H9 (cell line): Measurements from ENCODE around the gene TET3. TPM values are rescaled to one million over a fixed set of nuclear protein-coding genes. Genes with fewer than 3 reads are reported as not detected.

ENCODE experiments used
- DNase-seq: peaks from one replicate; pipeline ENCODE4 v3.0.0-alpha.2; 2017
- H2AFZ ChIP-seq: one replicate; pipeline ENCODE4 v1.6.1; 2013; ENCODE audit warnings: mild to moderate bottlenecking, low read length, control low read depth, moderate library complexity
- H2AK5ac ChIP-seq: 2 replicates; pipeline ENCODE4 v1.6.1; 2013; ENCODE audit warnings: low read length, control low read depth, mixed read lengths; ENCODE audit not compliant: insufficient read length
- H2BK120ac ChIP-seq: one replicate; pipeline ENCODE4 v1.6.1; 2013; ENCODE audit warnings: low read depth, mild to moderate bottlenecking, low read length, control low read depth, inconsistent platforms; ENCODE audit not compliant: poor library complexity, severe bottlenecking
- H2BK12ac ChIP-seq: 2 replicates; pipeline ENCODE4 v1.6.1; 2013; ENCODE audit warnings: low read length, control low read depth, mixed read lengths, low read depth; ENCODE audit not compliant: insufficient read length
- H2BK15ac ChIP-seq: 2 replicates; pipeline ENCODE4 v1.6.1; 2013; ENCODE audit warnings: low read depth, low read length, control low read depth
- H2BK20ac ChIP-seq: one replicate; pipeline ENCODE4 v1.6.1; 2013; ENCODE audit warnings: low read depth, mild to moderate bottlenecking, low read length, control low read depth, inconsistent platforms; ENCODE audit not compliant: poor library complexity, severe bottlenecking
- H2BK5ac ChIP-seq: 2 replicates; pipeline ENCODE4 v1.6.1; 2013; ENCODE audit warnings: low read length, control low read depth, mixed read lengths; ENCODE audit not compliant: insufficient read length
- H3K14ac ChIP-seq: 2 replicates; pipeline ENCODE4 v1.6.1; 2013; ENCODE audit warnings: low read length, control low read depth; ENCODE audit not compliant: insufficient read depth
- H3K18ac ChIP-seq: 2 replicates; pipeline ENCODE4 v1.6.1; 2013; ENCODE audit warnings: low read depth, mild to moderate bottlenecking, mixed read lengths, low read length, control low read depth; ENCODE audit not compliant: insufficient read length
- H3K23ac ChIP-seq: 2 replicates; pipeline ENCODE4 v1.6.1; 2013; ENCODE audit warnings: low read length, control low read depth, mixed read lengths, low read depth; ENCODE audit not compliant: insufficient read length
- H3K23me2 ChIP-seq: 2 replicates; pipeline ENCODE4 v1.6.1; 2013; ENCODE audit warnings: low read depth, mild to moderate bottlenecking, mixed read lengths, low read length, control low read depth; ENCODE audit not compliant: insufficient read length, poor library complexity, severe bottlenecking
- H3K27ac ChIP-seq: 2 replicates; pipeline ENCODE4 v1.5.1; 2013; ENCODE audit warnings: low read length, control low read depth, mixed read lengths, low read depth; ENCODE audit not compliant: insufficient read length
- H3K27me3 ChIP-seq: 2 replicates; pipeline ENCODE4 v1.6.1; 2013; ENCODE audit warnings: low read length, control low read depth, inconsistent platforms; ENCODE audit not compliant: insufficient read depth
- H3K4ac ChIP-seq: 2 replicates; pipeline ENCODE4 v1.6.1; 2013; ENCODE audit warnings: low read depth, mild to moderate bottlenecking, control low read depth, inconsistent platforms, low read length, moderate library complexity
- H3K4me1 ChIP-seq: 2 replicates; pipeline ENCODE4 v1.6.1; 2013; ENCODE audit warnings: low read length, control low read depth, inconsistent platforms; ENCODE audit not compliant: insufficient read depth
- H3K4me2 ChIP-seq: 2 replicates; pipeline ENCODE4 v1.6.1; 2013; ENCODE audit warnings: low read length, control low read depth, mixed read lengths; ENCODE audit not compliant: insufficient read length, insufficient read depth
- H3K56ac ChIP-seq: 2 replicates; pipeline ENCODE4 v1.6.1; 2013; ENCODE audit warnings: low read depth, mild to moderate bottlenecking, mixed read lengths, low read length, control low read depth; ENCODE audit not compliant: insufficient read length
- H3K79me1 ChIP-seq: 2 replicates; pipeline ENCODE4 v1.6.1; 2013; ENCODE audit warnings: low read depth, mild to moderate bottlenecking, moderate library complexity, low read length, control low read depth, inconsistent platforms; ENCODE audit not compliant: insufficient read depth, poor library complexity, severe bottlenecking
- H3K79me2 ChIP-seq: 2 replicates; pipeline ENCODE4 v1.6.1; 2013; ENCODE audit warnings: low read length, control low read depth, inconsistent platforms; ENCODE audit not compliant: insufficient read depth
- H3K9ac ChIP-seq: 2 replicates; pipeline ENCODE4 v1.6.1; 2013; ENCODE audit warnings: low read length, control low read depth, mixed read lengths; ENCODE audit not compliant: insufficient read length; ENCODE audit errors: extremely low read depth
- H3K9me3 ChIP-seq: one replicate; pipeline ENCODE4 v1.6.1; 2013; ENCODE audit warnings: low read depth, low read length, inconsistent platforms; ENCODE audit not compliant: control insufficient read depth
- H3T11ph ChIP-seq: one replicate; pipeline ENCODE4 v1.6.1; 2013; ENCODE audit warnings: mild to moderate bottlenecking, low read length, control low read depth, inconsistent platforms
- H4K20me1 ChIP-seq: one replicate; pipeline ENCODE4 v1.6.1; 2013; ENCODE audit not compliant: control insufficient read depth, insufficient read length, insufficient read depth
- H4K5ac ChIP-seq: 2 replicates; pipeline ENCODE4 v1.6.1; 2013; ENCODE audit warnings: low read depth, mild to moderate bottlenecking, mixed read lengths, low read length, control low read depth; ENCODE audit not compliant: insufficient read length
- H4K8ac ChIP-seq: replicated peaks from 2 replicates; pipeline ENCODE4 v1.6.1; 2013; ENCODE audit warnings: low read length, control low read depth, mixed read lengths, low read depth; ENCODE audit not compliant: insufficient read length
- H4K91ac ChIP-seq: 2 replicates; pipeline ENCODE4 v1.6.1; 2013; ENCODE audit warnings: low read depth, mild to moderate bottlenecking, moderate library complexity, mixed read lengths, low read length, control low read depth; ENCODE audit not compliant: insufficient read length
- H3K27ac Mint-ChIP-seq, 3 experiments: 2 replicates in 2 of 3; 3 replicates in 1 of 3; pipeline ENCODE4 v1.8.0; 2020 to 2021; ENCODE audit warnings: mixed read lengths in 3 of 3, mild to moderate bottlenecking in 1 of 3, moderate library complexity in 1 of 3
- H3K27me3 Mint-ChIP-seq: 2 replicates; pipeline ENCODE4 v1.8.0; 2021; ENCODE audit warnings: low read depth, mild to moderate bottlenecking, moderate library complexity, mixed read lengths
- H3K36me3 Mint-ChIP-seq, 3 experiments: 2 replicates in 2 of 3; 3 replicates in 1 of 3; pipeline ENCODE4 v1.8.0; 2020 to 2021; ENCODE audit warnings: low read depth in 3 of 3, mixed read lengths in 3 of 3; ENCODE audit not compliant: insufficient read depth in 1 of 3
- H3K4me1 Mint-ChIP-seq, 2 experiments: 2 replicates each; pipeline ENCODE4 v1.8.0; 2020; ENCODE audit warnings: mixed read lengths in 2 of 2
- H3K4me3 Mint-ChIP-seq, 2 experiments: 2 replicates in 1 of 2; 3 replicates in 1 of 2; pipeline ENCODE4 v1.8.0; 2020 to 2021; ENCODE audit warnings: mild to moderate bottlenecking in 2 of 2, mixed read lengths in 2 of 2, moderate library complexity in 1 of 2
- H3K9me3 Mint-ChIP-seq, 2 experiments: 2 replicates in 1 of 2; 3 replicates in 1 of 2; pipeline ENCODE4 v1.8.0; 2020; ENCODE audit warnings: mild to moderate bottlenecking in 2 of 2, mixed read lengths in 2 of 2, moderate library complexity in 1 of 2
- WGBS: extraction: QIAGEN DNeasy Blood & Tissue Kit; methylation state at CpG from one replicate; pipeline ENCODE4 v1.1.7; 2013; ENCODE audit warnings: missing lambda C conversion rate, low lambda C conversion rate, mixed read lengths; ENCODE audit not compliant: insufficient read length; ENCODE audit errors: extremely low coverage; 5-methylcytosine and 5-hydroxymethylcytosine counted together
- total RNA-seq: library from RNA; stranded (reverse); gene quantifications from 2 replicates; pipeline ENCODE4 v1.2.1, GENCODE V29; 2021
- TF ChIP-seq, protein P1 (sequence below): fragments of 200-600 bp; sonication (generic); conservative IDR thresholded peaks from 3 replicates; pipeline ENCODE4 v1.8.0; 2021; ENCODE audit warnings: antibody characterized with exemption, mild to moderate bottlenecking

The TET3 gene
- total RNA-seq, 1 experiment from 2014 or later = 24.7 TPM

DNA sequence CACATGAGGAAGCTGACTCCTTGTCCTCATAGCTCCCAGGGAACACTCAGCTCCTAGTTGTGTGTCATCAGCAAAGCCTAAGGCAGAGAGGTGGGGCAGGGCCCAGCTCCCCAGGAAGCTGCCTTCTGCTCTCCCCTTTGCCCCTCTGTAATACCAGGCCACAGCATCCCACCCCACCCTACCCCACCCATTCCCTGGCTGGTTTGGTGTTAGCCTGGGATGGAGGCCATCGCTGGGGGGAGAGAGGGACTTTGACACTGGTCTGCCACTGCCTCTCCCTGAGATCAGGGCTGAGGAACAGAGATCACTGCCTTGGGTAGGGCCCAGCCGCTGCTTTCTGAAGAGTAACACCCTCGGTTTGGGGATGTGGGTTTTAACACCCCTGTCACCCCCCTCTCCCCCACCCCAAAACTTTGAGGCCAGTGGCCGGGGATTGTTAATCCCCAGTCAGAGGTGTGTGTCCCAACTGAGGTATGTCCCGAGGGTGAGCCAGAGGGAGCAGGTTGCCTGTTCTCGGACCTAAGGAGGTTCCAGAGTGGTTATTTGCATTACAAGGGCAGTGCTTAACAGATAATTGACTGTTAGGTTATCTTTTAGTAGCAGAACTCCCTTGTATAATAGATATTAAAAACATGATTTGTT lies 41.4 kb downstream of the TET3 start:
- Histone ChIP-seq H3K4me2 (no peak overlapping the region), H4K5ac (no peak overlapping the region), H3K79me1 (no peaks in the 10 kb centered on the region), H3K27me3 (no peaks in the 10 kb centered on the region), H3T11ph (no peak overlapping the region), H3K23me2 (no peaks in the 10 kb centered on the region), H3K9ac (no peak overlapping the region), H4K8ac (no peak overlapping the region), H2BK15ac (no peak overlapping the region), H3K79me2 (peaks cover 2% of the 10 kb centered on the region; the same call in 1 of the 2 replicates), H3K4ac (no peak overlapping the region), H2BK5ac (no peak overlapping the region), H2BK120ac (no peak overlapping the region), H3K23ac (no peak overlapping the region), H2BK12ac (no peak overlapping the region), H4K91ac (no peak overlapping the region), H2AFZ (no peak overlapping the region), H3K9me3 (no peaks in the 10 kb centered on the region), H3K14ac (no peak overlapping the region), H4K20me1 (no peaks in the 10 kb centered on the region), H2AK5ac (no peak overlapping the region), H3K56ac (no peak overlapping the region), H2BK20ac (no peak overlapping the region), H3K18ac (no peak overlapping the region), H3K27ac (no peak overlapping the region), H3K4me1 (peaks cover 12% of the 10 kb centered on the region; the same call in 1 of the 2 replicates)
- Mint-ChIP-seq H3K27me3 (no peaks in the 10 kb centered on the region), H3K9me3 (peaks cover 8 to 11% of the 10 kb centered on the region in 2 experiments), H3K4me3 (peak overlapping the region in 1 of 2 experiments; percentile 32; a peak in 1 of 5 replicates), H3K4me1 (peaks cover 47 to 50% of the 10 kb centered on the region in 2 experiments), H3K36me3 (peaks cover 4 to 18% (median 13%) of the 10 kb centered on the region in 3 experiments), H3K27ac (peak overlapping the region; percentile 58 to 83 (median 64); a peak in 4 of 7 replicates)
- DNase-seq = peak; percentile 63
- no CpG with 5 or more reads among the region's 6 CpGs for WGBS
- TF ChIP-seq, protein P1, sequence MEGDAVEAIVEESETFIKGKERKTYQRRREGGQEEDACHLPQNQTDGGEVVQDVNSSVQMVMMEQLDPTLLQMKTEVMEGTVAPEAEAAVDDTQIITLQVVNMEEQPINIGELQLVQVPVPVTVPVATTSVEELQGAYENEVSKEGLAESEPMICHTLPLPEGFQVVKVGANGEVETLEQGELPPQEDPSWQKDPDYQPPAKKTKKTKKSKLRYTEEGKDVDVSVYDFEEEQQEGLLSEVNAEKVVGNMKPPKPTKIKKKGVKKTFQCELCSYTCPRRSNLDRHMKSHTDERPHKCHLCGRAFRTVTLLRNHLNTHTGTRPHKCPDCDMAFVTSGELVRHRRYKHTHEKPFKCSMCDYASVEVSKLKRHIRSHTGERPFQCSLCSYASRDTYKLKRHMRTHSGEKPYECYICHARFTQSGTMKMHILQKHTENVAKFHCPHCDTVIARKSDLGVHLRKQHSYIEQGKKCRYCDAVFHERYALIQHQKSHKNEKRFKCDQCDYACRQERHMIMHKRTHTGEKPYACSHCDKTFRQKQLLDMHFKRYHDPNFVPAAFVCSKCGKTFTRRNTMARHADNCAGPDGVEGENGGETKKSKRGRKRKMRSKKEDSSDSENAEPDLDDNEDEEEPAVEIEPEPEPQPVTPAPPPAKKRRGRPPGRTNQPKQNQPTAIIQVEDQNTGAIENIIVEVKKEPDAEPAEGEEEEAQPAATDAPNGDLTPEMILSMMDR = no peak
